Putamen (tissue), 1 donor: Measurements from ENCODE around the gene MORN5.
"Not testable (repeated sequence)": the region's sequence is repeated elsewhere in the genome, so short reads cannot be mapped to it uniquely, and the experiment has no call there.

Source experiments
- DNase-seq: peaks from one replicate; pipeline ENCODE4 v3.0.0-alpha.2; 2016; ENCODE audit warnings: low spot score

Gene MORN5

DNA sequence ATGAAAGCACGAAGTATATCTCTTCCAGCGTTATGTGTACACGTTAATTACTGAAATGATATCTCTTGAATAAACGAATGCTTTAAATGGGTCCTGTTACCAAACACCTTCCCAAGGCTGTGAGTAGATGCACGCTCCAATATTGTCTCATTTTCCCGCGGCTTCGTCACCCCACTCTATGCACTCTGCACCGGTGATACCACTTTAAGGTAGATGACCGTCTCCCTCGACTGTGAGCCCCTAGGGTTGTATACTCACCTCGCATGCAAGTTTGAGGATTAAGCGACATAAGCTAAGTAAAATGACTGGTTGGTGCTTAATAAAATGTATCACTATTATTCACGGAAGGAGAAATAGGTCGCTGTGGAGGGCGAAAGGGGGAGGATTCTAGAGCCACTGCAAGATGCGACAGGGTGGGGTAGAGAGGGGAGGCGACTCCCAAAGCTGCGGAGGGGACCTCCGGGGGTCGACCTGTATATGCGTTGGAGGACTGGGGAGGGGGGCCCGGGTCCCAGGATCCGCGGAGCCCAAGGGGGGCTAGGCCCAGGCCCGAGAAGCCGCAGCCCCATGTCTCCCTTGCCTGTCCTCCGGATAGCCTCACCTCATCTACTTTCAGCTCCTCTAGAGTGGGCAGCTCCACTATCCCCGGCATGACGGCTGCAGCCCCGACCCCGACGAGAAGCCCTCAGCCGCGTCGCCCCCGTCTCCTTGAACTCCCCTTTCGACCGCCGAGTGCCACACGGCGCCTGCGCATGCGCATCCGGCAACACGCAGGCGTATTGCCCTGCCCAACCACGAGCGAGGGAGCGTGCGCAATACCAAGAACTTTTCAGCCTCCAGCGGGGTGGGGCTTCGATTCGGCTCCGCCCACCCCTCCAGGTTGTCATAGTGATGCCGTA is at the start of gene MORN5, which contains the start of gene NDUFA8:
Gene MORN5 (plus strand): TSS at position 883 of the 899 bp plus-strand sequence. CDS start 65 bp downstream, outside the sequence.
Gene NDUFA8 (minus strand): TSS at position 754 of the 899 bp plus-strand sequence. CDS start 102 bp downstream, at position 652.
- DNase-seq = peak; percentile 93

DNA sequence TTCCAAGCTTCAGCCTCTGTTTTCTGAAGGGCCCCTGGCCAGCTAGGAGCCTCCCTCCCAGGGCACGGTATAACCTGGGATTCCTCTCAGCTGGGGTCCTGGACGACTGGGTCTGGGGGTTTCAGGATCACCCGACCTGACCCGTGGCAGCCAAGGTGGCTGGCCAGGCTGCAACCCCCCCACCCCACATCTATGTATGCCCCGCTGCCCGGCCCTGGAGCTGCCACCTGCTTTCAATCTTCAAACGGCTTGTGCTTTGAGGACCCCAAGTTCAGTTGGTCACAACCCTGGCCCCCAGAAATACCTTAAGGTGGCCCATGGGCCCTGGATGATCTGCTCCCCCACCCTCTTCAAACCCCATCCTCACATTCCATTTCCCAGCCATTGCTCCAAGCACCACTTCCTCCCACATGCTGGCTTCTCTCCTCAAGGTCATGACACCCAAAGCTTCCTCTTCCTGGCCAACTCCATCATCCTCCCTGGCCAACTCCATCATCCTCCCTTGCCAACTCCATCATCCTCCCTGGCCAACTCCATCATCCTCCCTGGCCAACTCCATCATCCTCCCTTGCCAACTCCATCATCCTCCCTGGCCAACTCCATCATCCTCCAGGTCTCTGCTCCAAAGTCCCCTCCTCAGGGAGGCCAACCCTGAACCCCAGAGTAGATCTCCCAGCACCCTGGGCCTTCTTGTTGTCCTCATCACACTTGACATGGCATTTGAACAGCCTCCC is 49.4 kb upstream of the MORN5 start:
- DNase-seq = no peak

DNA sequence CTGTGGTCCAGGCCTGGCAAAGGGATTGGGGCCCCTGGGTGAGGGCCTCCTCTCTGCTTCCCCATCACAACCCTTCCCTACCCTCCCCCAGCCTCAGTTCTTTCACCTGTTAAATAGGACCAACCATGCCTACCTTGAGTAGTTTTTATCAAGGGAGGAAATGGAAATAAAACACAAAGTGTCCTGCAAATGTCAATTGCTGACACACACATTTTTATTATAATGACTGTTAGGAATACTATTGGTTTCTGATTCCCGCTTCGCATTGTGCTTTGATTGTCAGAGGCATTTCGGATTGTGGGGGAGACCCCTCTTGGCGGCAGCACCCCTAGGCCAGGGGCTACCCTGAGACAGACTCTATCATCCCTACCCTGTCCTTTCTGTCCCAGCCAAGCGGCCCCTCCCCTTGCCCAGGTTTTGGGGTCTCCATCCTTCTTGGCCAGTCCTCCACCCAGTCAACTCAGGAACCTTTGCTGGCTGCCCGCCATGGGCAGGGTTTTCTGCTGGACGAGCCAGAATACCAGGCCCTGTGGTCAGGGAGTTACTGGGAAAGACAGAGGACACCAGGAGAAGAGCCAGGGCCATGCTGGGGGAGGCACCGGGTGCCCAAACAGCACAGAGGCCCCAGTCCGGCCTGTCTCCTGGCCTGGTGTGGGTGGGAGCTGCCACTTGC is 48.2 kb upstream of the MORN5 start:
- DNase-seq = no peak

DNA sequence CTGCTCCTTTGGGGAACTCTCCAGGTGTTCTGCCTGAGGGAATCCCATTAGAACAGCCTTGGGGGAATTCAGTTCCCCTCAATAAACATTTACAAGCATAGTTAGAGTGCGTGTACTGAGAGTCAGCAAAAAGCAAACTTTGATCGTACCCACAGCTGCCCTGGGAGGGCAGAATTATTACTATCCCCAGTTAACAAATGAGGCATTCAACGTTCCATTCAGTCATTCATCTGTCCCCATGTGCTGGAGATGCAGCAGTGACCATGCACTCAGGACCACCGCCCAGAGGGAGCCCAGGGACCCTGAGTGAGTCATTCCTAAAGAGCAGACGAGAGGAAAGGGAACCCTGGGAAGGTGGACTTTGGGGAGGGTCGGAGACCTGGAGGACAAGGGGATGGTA is 47.5 kb upstream of the MORN5 start:
- DNase-seq = no peak

DNA sequence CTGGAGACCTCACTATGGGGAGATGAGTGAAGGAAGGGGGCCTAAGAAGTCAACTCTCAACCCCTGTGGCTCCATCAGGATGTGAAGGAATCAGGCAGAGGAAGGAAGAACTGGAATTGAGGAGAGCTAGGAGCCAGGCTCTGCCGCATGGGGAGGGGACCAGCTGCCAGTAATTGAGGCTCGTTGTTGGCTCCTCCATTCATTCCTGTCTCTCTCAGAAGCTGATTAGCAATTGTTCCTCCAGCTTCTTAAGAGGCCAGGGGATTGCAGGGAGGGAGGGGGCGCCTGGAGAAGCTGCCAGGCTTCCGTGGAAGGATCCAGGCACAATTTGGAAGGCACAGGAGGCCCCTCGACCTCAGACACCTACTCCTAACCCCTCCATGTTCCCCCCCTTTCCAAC is 46.1 kb upstream of the MORN5 start:
- DNase-seq = no peak

DNA sequence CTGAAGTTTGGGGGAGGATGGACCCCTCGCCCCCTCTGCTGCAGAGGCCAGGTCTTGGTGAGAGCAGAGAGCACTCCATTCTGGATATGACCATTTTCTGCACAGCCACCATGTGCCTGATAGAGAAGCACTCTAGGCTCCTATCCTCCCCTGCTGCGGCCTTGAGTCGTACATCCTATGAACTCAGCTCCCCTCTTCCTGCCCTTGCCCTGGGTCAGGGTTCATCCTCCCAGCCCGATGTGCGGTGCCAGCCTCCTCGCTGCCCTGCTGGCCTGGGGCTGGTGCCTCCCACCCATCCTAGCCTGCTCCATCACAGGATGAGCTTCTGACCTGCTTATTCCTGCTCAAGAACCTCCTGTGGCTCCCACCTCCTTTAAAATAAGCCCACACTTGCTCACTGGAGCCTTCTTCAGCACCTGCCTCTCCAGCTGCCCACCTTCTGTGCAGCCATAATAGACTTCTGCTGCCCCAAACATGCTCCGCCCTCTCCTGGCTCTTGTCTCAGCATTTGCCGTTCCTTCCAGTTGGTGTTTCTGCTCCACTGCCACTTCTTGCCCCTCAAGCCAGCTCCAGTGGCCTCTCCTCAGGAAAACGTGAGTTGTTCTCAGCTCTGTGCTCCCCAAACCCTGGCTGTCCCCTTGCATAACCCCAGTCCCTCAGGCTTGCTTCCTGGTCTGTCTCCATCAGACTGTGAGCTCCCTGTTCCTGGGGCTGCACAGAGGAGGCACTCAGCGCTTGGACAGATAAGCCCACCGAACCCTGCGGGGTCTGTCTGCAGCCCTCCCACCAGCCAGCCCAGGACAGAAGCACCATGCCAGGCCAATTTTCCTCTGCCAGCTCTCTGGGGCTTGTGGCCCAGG is 44.3 kb upstream of the MORN5 start:
- no peak for DNase-seq

DNA sequence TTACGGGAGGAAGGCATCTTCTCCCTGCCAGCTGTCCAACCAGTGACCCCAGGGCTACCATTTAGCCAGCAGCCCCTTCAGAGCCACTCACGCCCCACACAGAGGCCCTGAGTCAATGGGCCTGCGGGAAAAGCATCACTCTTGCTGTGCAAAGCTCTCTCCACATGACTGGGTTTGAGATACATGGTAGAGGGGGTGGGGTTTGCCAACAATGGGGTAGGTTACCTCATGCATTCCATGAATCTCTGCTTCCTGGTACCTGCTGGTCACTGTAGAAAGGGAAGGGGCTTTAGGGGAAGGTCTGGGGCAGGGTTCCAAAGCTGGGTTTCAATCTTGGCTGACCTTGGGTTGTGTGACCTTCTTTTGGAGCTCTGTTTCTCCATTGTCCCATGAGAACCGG is 43.7 kb upstream of the MORN5 start:
- DNase-seq = no peak

DNA sequence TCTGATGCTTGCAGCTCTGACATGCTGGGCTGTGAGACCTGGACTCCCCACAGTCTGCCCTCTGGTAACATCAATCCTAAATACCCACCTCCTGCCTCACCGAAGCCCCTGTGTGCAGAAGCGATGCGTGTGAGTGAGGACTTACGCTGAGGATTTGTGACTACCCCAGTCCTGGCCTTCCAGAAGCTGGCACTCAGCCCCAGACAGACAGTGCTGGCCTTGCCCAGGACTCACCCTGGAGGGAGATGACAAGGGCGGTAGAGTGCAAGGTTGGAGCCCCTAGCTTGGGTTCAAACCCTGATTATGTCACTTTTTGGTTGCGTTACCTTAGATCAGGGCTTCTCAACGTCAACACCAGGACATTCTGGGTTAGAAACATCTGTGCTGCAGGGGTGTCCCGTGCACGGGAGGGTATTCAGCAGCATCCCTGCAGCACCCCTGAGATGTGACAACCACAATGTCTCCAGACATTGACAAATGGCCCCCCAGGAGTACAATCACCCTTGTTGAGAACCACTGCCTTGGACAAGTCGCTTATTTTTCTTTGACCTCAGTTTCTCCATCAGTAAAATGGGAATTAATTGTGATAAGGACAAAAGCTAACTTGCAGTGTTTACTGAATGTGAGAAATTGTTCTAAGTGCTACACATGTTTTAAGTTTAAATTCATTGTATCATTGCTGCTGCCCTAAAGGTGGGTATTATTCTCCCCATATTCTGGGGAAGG is 43.1 kb upstream of the MORN5 start:
- no peak for DNase-seq

DNA sequence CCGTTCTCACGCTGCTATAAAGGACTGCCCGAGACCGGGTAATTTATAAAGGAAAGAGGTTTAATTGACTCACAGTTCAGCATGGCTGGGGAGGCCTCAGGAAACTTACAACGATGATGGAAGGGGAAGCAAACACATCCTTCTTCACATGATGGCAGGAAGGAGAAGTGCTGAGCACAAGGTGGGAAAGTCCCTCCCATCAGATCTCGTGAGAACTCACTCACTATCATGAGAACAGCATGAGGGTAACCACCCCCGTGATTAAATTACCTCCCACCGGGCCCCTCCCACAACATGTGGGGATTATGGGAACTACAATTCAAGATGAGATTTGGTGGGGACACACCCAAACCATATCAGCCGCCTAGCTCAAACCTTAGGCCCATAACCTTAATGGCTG is 42.5 kb upstream of the MORN5 start:
- not testable (repeated sequence) for DNase-seq

DNA sequence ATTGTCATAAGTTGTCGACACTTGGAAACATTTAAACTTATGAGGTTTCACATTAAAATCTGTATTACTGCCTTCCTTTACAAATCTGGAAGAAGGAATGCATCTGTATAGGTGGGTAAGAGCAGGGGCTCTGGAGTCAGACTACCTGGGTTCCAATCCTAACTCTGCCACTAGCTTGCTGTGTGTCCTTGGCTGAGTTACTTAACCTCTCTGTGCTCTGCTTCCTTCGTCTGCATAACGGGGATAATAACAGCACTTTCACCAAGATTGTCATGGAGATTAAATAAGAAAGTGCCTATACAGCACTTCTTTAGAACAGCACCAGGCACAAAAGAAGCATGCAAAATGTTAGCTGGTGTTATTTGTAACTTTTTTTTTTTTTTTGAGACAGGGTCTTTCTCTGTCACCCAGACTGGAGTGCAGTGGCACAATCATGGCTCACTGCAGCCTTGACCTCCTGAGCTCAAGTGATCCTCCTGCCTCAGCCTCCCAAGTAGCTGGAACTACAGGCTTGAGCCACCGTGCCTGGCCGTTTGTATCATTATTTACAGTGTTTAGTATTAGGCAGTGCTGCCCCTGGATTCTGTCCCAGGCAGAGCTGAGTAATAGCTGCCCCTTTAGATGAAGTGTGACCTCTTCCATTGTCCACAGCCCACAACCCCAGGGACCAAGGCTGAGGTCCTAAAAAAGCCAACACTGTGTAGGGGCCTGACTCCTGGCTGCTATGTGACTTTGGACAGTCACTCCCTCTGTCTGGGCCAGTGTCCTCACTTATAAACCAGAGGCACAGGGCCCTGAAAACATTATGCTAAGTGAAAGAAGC is 41.2 kb upstream of the MORN5 start:
- no peak for DNase-seq

DNA sequence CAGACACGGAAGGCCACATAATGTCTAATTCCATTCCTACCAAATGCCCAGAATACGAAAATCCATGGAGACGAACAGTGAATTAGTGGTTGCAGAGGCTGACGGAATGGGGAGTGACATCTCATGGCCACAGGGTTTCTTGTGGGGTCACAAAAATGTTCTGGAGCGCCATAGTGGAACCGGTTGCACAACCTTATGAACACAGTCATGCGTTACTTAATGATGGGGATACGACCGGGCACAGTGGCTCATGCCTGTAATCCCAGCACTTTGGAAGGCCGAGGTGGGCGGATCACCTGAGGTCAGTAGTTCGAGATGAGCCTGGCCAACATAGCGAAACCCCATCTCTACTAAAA is 40.6 kb upstream of the MORN5 start:
- no peak for DNase-seq

DNA sequence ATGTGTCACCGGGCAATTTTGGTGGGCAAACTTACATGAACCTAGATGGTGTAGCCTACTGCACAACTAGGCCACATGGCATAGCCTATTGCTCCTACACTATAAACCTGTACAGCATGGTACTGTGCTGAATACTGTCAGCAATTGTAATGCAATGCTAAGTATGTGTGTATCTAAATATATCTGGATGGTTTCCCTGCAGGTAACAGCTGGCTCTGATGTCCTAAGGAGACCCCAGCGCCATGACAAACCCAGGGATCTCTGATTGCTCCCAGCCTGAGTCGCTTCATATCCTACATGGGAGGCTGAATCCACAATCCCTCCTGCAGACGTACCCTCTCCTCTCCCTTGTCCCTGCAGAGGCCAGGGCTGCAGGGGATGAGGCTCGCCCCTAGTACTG is 40.0 kb upstream of the MORN5 start:
- DNase-seq = no peak

DNA sequence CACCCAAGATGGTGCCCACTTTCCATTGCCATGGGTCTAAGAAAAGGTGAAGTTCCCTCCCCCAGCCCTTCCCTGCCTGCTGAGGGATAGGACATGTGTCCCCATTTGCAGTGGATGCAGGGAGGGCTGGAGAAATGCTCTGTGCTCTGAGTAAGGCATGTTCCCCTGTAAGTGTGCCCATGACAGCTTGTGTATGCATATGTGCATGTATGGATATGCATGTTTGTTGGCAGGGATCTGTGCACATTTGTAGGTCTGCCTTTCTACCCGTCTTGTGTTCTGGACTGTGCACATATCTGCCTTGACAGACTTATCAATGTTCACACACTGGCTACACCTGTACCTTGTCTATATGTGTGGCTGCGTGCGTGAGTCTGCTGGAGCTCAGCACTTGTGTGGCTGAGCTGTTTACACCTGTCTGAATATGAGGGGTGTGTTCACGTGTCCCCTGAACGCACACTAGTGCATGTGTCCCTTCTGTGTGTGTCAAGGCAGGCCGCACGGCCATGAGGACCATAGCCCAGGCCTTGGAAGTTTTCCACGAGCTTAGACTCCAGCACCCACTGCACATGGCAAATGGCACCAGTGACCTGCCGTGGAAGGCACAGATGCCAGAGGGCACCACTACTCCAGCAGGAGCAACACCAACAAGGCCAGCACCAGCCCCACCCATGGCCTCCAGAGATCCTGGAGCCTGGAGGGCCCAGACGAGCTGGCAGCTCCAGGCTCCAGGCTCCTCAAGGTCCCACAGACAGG is 39.2 kb upstream of the MORN5 start:
- DNase-seq = no peak

DNA sequence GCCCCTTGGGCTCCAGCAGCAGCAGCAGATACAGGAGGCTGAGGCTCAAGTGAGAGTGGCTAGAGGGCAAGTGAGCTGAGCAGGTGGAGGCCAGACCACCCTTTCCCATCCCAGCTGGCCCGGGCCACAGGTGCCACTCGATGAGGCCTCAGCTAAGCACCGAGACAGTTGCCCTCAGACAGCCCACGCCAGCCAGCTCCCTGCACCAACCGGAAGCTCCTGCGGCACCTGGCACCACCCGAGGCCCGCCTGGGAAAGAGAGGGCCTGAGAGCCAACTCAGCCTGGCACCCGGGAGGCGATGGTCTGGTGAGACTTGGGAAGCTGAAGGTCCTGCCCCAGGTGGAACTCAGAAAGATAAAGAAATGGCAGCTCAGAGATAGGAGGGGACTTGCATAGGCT is 38.3 kb upstream of the MORN5 start:
- DNase-seq = no peak

DNA sequence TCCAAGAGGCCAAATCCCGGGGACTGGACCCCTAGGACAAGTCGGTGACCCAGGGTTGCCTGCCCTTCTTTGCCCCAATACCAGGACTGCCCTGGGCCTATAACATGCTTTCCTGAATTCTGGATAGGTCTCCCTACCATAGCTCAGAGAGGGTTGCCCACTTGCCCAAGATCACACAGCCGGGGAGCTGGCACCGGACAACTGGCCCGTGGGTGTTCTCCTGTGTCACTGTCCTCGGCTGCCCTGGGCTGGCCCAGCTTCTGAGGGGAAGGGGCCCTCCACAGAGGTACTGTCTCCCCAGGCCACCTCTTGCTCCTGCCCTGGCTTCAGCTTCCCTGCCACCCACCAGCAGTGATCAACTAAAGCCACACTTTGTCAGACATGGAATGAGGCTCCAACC is 37.8 kb upstream of the MORN5 start:
- DNase-seq = no peak

DNA sequence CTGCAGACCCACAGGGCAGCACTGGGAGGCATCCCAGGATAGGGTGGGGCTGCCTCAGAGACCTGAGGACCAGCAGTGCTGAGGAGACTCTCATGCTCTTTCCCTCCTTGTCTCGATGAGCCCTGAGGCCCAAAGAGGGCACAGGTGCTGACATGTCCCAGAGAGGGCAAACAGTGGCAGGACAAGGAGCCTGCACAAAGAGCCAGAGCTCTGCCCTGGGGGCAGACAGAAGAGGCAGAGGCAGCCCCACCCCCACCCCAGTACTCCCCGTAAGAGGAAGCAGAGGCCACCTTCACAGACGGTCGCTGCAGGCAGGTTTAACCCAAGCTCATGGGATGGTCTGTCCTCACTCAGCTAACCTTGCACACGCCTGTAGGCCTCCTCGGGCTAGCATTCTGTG is 37.2 kb upstream of the MORN5 start:
- no peak for DNase-seq

DNA sequence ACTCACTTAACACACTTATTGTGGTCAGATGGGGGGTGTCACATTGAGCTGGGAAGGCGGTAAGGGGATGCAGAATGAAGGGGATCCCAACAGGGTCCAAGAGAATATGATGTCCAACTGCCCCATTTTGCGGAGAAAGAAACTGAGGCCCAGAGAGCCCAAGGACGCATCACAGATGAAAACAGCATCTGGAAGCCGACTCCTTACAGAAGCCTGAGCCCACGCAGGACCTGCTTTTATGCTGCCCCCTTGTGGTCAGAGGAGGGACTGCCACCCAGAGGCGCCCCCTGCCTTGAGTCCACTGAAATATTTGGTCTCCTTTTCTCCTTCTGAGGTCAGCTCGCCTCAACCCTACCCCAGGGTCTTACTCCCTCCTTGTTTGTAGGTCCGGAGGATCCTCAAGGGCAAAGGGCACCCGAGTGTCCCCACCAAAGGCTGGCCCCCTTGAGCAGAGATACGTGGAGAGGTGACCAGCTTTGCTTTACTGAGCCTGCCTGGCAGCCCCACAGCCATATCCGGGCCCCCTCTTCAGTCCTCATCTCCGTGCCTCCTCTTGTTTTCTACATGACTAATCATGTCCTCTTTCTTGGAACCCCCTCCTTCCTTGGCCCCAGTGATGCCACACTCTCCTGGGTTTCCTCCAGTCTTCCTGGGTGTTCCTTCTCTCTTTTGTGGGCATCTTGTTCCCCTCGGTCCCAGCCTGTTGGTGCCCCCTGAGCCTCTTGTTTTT is 36.6 kb upstream of the MORN5 start:
- peak; percentile 60 for DNase-seq

DNA sequence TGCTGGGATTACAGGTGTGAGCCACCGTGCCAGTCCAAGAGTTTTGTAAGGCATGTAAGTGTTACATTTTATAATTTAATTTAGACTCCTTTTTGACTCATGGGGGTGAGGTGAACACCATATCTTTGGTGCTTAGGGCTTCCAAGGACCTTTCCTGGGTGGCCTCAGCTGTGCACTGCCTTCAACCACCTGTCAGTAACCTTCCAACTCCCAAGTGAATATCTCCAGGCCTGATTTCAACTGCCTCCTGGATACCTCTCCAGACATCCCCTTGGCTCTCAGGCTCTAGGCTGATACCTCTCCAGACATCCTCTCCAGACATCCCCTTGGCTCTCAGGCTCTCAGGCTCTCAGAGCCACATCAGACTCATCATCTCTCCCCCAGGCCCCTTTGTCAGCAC is 35.7 kb upstream of the MORN5 start:
- DNase-seq = no peak

DNA sequence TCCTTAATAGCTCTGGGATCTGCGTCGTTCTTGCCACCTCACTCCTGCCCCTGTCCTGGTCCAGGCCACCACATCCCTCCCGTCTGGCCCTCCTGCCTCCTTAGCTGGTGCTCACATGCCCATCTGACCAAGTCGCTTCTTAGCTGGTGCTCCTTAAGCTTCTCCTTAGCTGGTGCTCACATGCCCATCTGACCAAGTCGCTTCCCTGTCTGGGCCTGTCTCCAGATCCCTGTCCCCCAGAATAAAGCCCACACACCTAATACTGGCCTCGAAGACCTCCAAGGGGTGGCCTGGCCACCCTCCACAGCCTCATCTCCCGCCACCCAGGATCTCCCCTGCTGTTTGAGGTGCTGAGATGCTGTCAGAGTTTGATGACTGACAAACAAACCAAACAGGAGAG is 35.2 kb upstream of the MORN5 start:
- DNase-seq = no peak
